Naive thymus-derived CD4-positive, alpha-beta T cell (primary cell): ENCODE results near the gene CACNA1C. TPM values are rescaled to one million over a fixed set of nuclear protein-coding genes. Genes with fewer than 3 reads are reported as not detected.

Experiments
- polyA plus RNA-seq, 2 donors: library from polyadenylated mRNA; unstranded; fragments of 300-500 nt; fragmentation: Illumina TruSeq; gene quantifications; one replicate each; pipeline ENCODE4 v1.2.3, GENCODE V29; 2021
- total RNA-seq, 6 experiments: library from RNA in 5 of 6; stranded (reverse) in 5 of 6; gene quantifications; 1 replicate in 5 of 6; 2 replicates in 1 of 6; pipeline ENCODE4 v1.2.3 and lab custom pipeline; 2021 to 2026

CACNA1C gene
- total and polyA plus RNA-seq, 7 experiments from 2014 or later = 0.04 to 0.48 (median 0.08) TPM

Other genes with a start within 250 kb of the CACNA1C start
- gene LRTM2, start 232.4 kb upstream of the CACNA1C start, total RNA-seq = under 1 TPM in 1 of 5 experiments, not detected in 4; 0.12 TPM
- gene LRTM2, start 232.4 kb upstream of the CACNA1C start, polyA plus RNA-seq = not detected
- 10 to 100 TPM in 3 of 5 experiments, 1 to 10 TPM in 2; 9.0 to 23.4 (median 10.1) TPM for gene CACNA2D4, start 134.3 kb upstream of the CACNA1C start, total RNA-seq
- 1 to 10 TPM; 4.9 to 5.7 TPM for gene CACNA2D4, start 134.3 kb upstream of the CACNA1C start, polyA plus RNA-seq
- gene DCP1B, start 48.5 kb upstream of the CACNA1C start, total RNA-seq = 10 to 100 TPM in 3 of 5 experiments, 1 to 10 TPM in 2; 8.1 to 19.7 (median 15.5) TPM
- 10 to 100 TPM; 21.0 to 30.5 TPM for gene DCP1B, start 48.5 kb upstream of the CACNA1C start, polyA plus RNA-seq